HepG2 (cell line): ENCODE measurements around the gene BUB1B. TPM values are rescaled to one million over a fixed set of nuclear protein-coding genes. Genes with fewer than 3 reads are reported as not detected.

Experiments used
- ASH2L ChIP-seq: fragments of 300-600, 200-600 bp; sonication (generic); IDR thresholded peaks from 2 replicates; pipeline ENCODE4 v1.7.0; 2017; ENCODE audit warnings: low read depth, mild to moderate bottlenecking, moderate library complexity, mixed read lengths, low read length; ENCODE audit not compliant: insufficient read length
- FOSL1 ChIP-seq: sonication (generic); formaldehyde crosslinking; IDR thresholded peaks from 2 replicates; pipeline ENCODE4 v1.9.0; 2021; ENCODE audit warnings: missing genetic modification reagents, borderline replicate concordance
- HMGXB4 ChIP-seq, 2 experiments: sonication (generic) in 1 of 2; formaldehyde crosslinking in 1 of 2; IDR thresholded peaks; 2 replicates each; pipeline versions ENCODE4 v1.4.0 to v1.6.1; 2018 to 2020; ENCODE audit warnings: missing genetic modification reagents in 2 of 2, borderline replicate concordance in 1 of 2, low read depth in 1 of 2, mild to moderate bottlenecking in 1 of 2, missing biosample characterization in 1 of 2
- KIAA2018 ChIP-seq: sonication (generic); formaldehyde crosslinking; IDR thresholded peaks from 2 replicates; pipeline ENCODE4 v1.5.0; 2020; ENCODE audit warnings: mild to moderate bottlenecking, missing genetic modification reagents, borderline replicate concordance
- MEF2D ChIP-seq: sonication (generic); formaldehyde crosslinking; IDR thresholded peaks from 2 replicates; pipeline ENCODE4 v1.5.1; 2020; ENCODE audit warnings: mild to moderate bottlenecking, missing genetic modification reagents
- PRPF4 ChIP-seq: fragments of 200-400 bp; formaldehyde crosslinking; IDR thresholded peaks from 2 replicates; pipeline ENCODE4 v1.6.1; 2016; ENCODE audit warnings: low read length, low read depth; ENCODE audit not compliant: poor library complexity, severe bottlenecking
- SATB2 ChIP-seq: sonication (generic); formaldehyde crosslinking; IDR thresholded peaks from 2 replicates; pipeline ENCODE4 v1.5.0; 2020; ENCODE audit warnings: missing genetic modification reagents
- SMAD9 ChIP-seq: sonication (generic); formaldehyde crosslinking; IDR thresholded peaks from 2 replicates; pipeline ENCODE4 v1.5.1; 2020; ENCODE audit warnings: mild to moderate bottlenecking, missing genetic modification reagents
- SRSF4 ChIP-seq: fragments of 200-400 bp; formaldehyde crosslinking; IDR thresholded peaks from one replicate; pipeline ENCODE4 v1.6.1; 2018; ENCODE audit warnings: mild to moderate bottlenecking, low read depth, low read length, moderate library complexity; ENCODE audit not compliant: poor library complexity, severe bottlenecking
- TFAP4 ChIP-seq: sonication (generic); IDR thresholded peaks from 2 replicates; pipeline ENCODE4 v1.6.1; 2016; ENCODE audit warnings: low read depth, borderline replicate concordance
- ZNF44 ChIP-seq: sonication (generic); formaldehyde crosslinking; IDR thresholded peaks from 2 replicates; pipeline ENCODE4 v1.5.1; 2020; ENCODE audit warnings: mild to moderate bottlenecking, missing genetic modification reagents
- ZNF644 ChIP-seq: IDR thresholded peaks from 2 replicates; pipeline ENCODE4 v1.6.1; 2016; ENCODE audit warnings: low read depth
- ZNF704 ChIP-seq: sonication (generic); formaldehyde crosslinking; IDR thresholded peaks from 2 replicates; pipeline ENCODE4 v1.8.1; 2023; ENCODE audit warnings: mild to moderate bottlenecking, inconsistent platforms, moderate library complexity, missing genetic modification reagents, borderline replicate concordance
- ZNF724P ChIP-seq: sonication (generic); formaldehyde crosslinking; IDR thresholded peaks from 2 replicates; pipeline ENCODE4 v1.8.0; 2022; ENCODE audit warnings: missing genetic modification reagents, borderline replicate concordance
- ZNF790 ChIP-seq: sonication (generic); formaldehyde crosslinking; IDR thresholded peaks from 2 replicates; pipeline ENCODE4 v1.8.0; 2022; ENCODE audit warnings: missing genetic modification reagents, mild to moderate bottlenecking, borderline replicate concordance
- polyA plus RNA-seq, 8 experiments: library from polyadenylated mRNA; depleted of rRNA in 3 of 8; stranded (reverse) in 7 of 8; unstranded in 1 of 8; fragments of >200 nt; fragmentation: Illumina TruSeq in 4 of 8; extraction: Trizol in 4 of 8; gene quantifications; 2 replicates each; pipeline versions ENCODE4 v1.2.1 to v1.2.3, GENCODE V29; 2011 to 2016; ENCODE audit warnings: low read depth in 4 of 8, missing spikeins in 1 of 8, mixed read lengths in 1 of 8; ENCODE audit not compliant: insufficient read depth in 1 of 8
- total RNA-seq, 5 experiments: library from RNA; depleted of rRNA; stranded (reverse); fragments of >200 nt; fragmentation: Illumina TruSeq; extraction: Trizol; gene quantifications; 2 replicates each; pipeline ENCODE4 v1.2.3, GENCODE V29; 2016; ENCODE audit warnings: low read depth in 1 of 5

The BUB1B gene
- total and polyA plus RNA-seq, 2 of the 13 experiments (the other 11 are each of a cell fraction or from before 2014, with no cell fraction given): 26.2 to 63.5 TPM

GRCh38 chr15:40160689-40161688 lies at the start of gene BUB1B (continued):
- TF ChIP-seq KIAA2018 (CRISPR knock-in tag): no peak
- TF ChIP-seq ZNF704 (CRISPR knock-in tag): no peak
- TF ChIP-seq MEF2D (CRISPR knock-in tag): no peak
- no peak for TF ChIP-seq FOSL1 (CRISPR knock-in tag)
- no peak for TF ChIP-seq PRPF4
- no peak for TF ChIP-seq SMAD9
- no peak for TF ChIP-seq ZNF790 (CRISPR knock-in tag)
- no peak for TF ChIP-seq SATB2 (CRISPR knock-in tag)
- peak in 1 of 2 experiments; percentile 40; a peak in 1 of 4 replicates for TF ChIP-seq HMGXB4 (CRISPR knock-in tag; IDR thresholded peaks at IDR 0.05; ENCODE audit: borderline replicate concordance in 1 of 2, low read depth in 1 of 2)
- peak; percentile 48; the same call in 1 of the 2 replicates for TF ChIP-seq TFAP4
- TF ChIP-seq ZNF724P (CRISPR knock-in tag): peak; percentile 96
- TF ChIP-seq SRSF4: no peak
- TF ChIP-seq ZNF644 (CRISPR knock-in tag): no peak
- no peak for TF ChIP-seq ASH2L
- peak; percentile 64; the same call in 1 of the 2 replicates for TF ChIP-seq ZNF44 (CRISPR knock-in tag)
